ENCODE results near the gene MED20. TPM values are rescaled to one million over a fixed set of nuclear protein-coding genes. Genes with fewer than 3 reads are reported as not detected.

The MED20 gene
- total RNA-seq, 2 donors from 2014 or later = 27.4 to 38.4 TPM

GRCh38 chr6:41922154-41922553 lies 1.2 kb upstream of the MED20 start:
- DNase-seq = no peak
- Histone ChIP-seq H3K9me3 (ENCODE audit: control insufficient read depth, low read length) (no peaks in the 10 kb centered on the region), H3K9ac (ENCODE audit: extremely low read depth, low read length, poor library complexity, severe bottlenecking) (peak overlapping the region; percentile 98), H3K4me3 (ENCODE audit: low read length) (peak overlapping the region; percentile 94), H3K27ac (ENCODE audit: low read depth, low read length) (no peak overlapping the region), H3K27me3 (ENCODE audit: control insufficient read depth, insufficient read depth, low read length, poor library complexity, severe bottlenecking) (no peaks in the 10 kb centered on the region), H3K4me1 (ENCODE audit: control insufficient read depth, insufficient read depth, low read length) (peaks cover 8% of the 10 kb centered on the region), H3K36me3 (ENCODE audit: control insufficient read depth, insufficient read depth, low read length) (peaks cover 19% of the 10 kb centered on the region)
- Mint-ChIP-seq H3K36me3 (ENCODE audit: low read depth) (peaks cover 32% of the 10 kb centered on the region), H3K4me1 (peaks cover 19% of the 10 kb centered on the region), H3K27ac (peak overlapping the region; percentile 100), H3K9me3 (no peaks in the 10 kb centered on the region), H3K27me3 (ENCODE audit: insufficient read depth) (no peaks in the 10 kb centered on the region), H3K4me3 (peak overlapping the region; percentile 95)
- WGBS, 2 experiments (ENCODE audit: insufficient coverage in 1 of 2, insufficient read length in 1 of 2) = 9 to 17% methylated on average over 6 to 7 of the region's 7 CpGs
- TF ChIP-seq CTCF (conservative IDR thresholded peaks at IDR 0.05) = no peak

- no peaks in the 10 kb centered on the region for H3K27me3 ChIP-seq (ENCODE audit: control insufficient read depth, insufficient read depth, low read length, poor library complexity, severe bottlenecking)
- peaks cover 8% of the 10 kb centered on the region for H3K4me1 ChIP-seq (ENCODE audit: control insufficient read depth, insufficient read depth, low read length)
- TF ChIP-seq CTCF (conservative IDR thresholded peaks at IDR 0.05) = no peak
- 0% methylated on average over 12 to 20 of the region's 20 CpGs for WGBS, 2 experiments (ENCODE audit: insufficient coverage in 1 of 2, insufficient read length in 1 of 2)
- peaks cover 19% of the 10 kb centered on the region for H3K4me1 Mint-ChIP-seq
- H3K4me3 Mint-ChIP-seq = peak overlapping the region; percentile 95
- no peak for DNase-seq
- peaks cover 32% of the 10 kb centered on the region for H3K36me3 Mint-ChIP-seq (ENCODE audit: low read depth)
- no peaks in the 10 kb centered on the region for H3K9me3 Mint-ChIP-seq
- H3K27ac ChIP-seq (ENCODE audit: low read depth, low read length) = peak overlapping the region; percentile 99
- H3K9me3 ChIP-seq (ENCODE audit: control insufficient read depth, low read length) = no peaks in the 10 kb centered on the region
- H3K36me3 ChIP-seq (ENCODE audit: control insufficient read depth, insufficient read depth, low read length) = peaks cover 17% of the 10 kb centered on the region
- H3K27me3 Mint-ChIP-seq (ENCODE audit: insufficient read depth) = no peaks in the 10 kb centered on the region
- H3K9ac ChIP-seq (ENCODE audit: extremely low read depth, low read length, poor library complexity, severe bottlenecking) = peak overlapping the region; percentile 98
- peak overlapping the region; percentile 100 for H3K27ac Mint-ChIP-seq
- H3K4me3 ChIP-seq (ENCODE audit: low read length) = peak overlapping the region; percentile 94
Measured at GRCh38 chr6:41921712-41921998, 716 bp upstream of the MED20 start.

- no peak for DNase-seq
- Mint-ChIP-seq H3K4me1 (peaks cover 14% of the 10 kb centered on the region), H3K27me3 (ENCODE audit: insufficient read depth) (no peaks in the 10 kb centered on the region), H3K9me3 (no peaks in the 10 kb centered on the region), H3K4me3 (no peak overlapping the region), H3K36me3 (ENCODE audit: low read depth) (peaks cover 34% of the 10 kb centered on the region), H3K27ac (peak overlapping the region; percentile 86)
- no peak for TF ChIP-seq CTCF (conservative IDR thresholded peaks at IDR 0.05)
- Histone ChIP-seq H3K36me3 (ENCODE audit: control insufficient read depth, insufficient read depth, low read length) (peaks cover 30% of the 10 kb centered on the region), H3K27me3 (ENCODE audit: control insufficient read depth, insufficient read depth, low read length, poor library complexity, severe bottlenecking) (no peaks in the 10 kb centered on the region), H3K9ac (ENCODE audit: extremely low read depth, low read length, poor library complexity, severe bottlenecking) (no peak overlapping the region), H3K4me1 (ENCODE audit: control insufficient read depth, insufficient read depth, low read length) (peaks cover 8% of the 10 kb centered on the region), H3K27ac (ENCODE audit: low read depth, low read length) (no peak overlapping the region), H3K4me3 (ENCODE audit: low read length) (no peak overlapping the region), H3K9me3 (ENCODE audit: control insufficient read depth, low read length) (no peaks in the 10 kb centered on the region)
- WGBS, 2 experiments (ENCODE audit: insufficient coverage in 1 of 2, insufficient read length in 1 of 2) = 84 to 100% methylated on average over 2 to 4 of the region's 4 CpGs
Measured at GRCh38 chr6:41917528-41917927, 3.4 kb downstream of the MED20 start.
